Midbrain (tissue), 1 donor: ENCODE data around the gene OSBPL10.

Experiments
- DNase-seq: peaks from one replicate; lab custom pipeline; 2025; lab: John Stamatoyannopoulos, UW

Gene OSBPL10

DNA sequence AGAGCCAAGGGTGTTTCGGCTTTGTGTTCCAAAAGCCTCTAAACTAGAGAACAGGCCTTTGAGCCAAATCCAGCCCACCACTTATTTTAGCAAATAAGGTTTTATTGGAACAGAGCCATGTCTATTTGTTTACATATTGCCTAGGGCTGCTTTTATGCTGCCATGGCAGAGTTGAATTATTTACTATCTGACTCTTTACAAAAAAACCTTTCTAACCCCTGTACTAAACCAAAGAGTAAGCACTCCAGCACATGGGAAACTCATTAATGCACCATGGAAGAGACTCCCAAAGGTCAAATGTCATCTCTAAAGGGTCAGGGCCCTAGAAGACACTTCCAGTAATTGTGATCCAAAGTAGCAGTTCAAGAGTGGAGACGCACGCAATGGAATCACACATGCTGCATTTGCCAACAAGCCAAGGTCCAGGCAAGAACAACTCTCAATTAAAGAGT, 22.3 kb downstream of the OSBPL10 start:
- DNase-seq = no peak

GRCh38 chr3:31957106-31957505, 24.0 kb downstream of the OSBPL10 start:
- no peak for DNase-seq

DNA sequence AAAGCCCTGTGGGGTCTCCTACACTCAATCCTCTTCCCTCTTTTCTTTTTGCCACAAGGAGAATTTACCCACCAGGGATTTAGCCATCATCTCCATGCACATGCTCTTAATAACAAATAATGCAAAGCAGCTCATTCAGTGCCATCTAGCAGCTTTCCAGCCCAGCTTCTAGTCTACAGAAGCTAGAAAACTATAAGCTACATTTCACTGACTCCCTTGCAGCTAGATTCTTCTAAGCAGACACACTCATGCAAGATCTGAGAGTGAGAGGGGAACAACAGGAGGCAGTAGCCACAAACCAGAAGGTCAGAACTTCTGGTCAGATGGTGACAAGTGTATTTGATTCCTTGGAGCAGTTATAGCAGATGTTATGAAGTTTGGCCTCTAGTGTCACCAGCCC, 25.5 kb downstream of the OSBPL10 start:
- DNase-seq = no peak

DNA sequence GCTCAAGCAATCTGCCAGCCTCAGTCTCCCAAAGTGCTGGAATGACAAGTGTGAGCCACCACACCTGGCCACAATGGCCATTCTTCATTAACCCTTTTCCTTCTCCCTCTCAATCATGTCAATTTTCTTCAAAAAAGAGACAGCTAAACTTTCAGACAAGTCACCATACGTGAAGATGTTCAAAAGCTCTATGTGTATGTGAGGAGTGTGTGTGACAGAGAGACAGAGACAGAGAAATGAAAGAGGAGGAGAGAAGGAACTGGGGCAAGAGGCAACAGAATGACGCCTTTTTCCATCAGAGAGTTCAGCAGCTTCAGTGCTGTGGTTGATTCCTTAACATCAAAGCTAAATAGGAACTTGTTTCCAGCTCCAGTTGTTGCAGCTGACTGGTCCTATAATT, 27.4 kb downstream of the OSBPL10 start:
- DNase-seq = no peak

DNA sequence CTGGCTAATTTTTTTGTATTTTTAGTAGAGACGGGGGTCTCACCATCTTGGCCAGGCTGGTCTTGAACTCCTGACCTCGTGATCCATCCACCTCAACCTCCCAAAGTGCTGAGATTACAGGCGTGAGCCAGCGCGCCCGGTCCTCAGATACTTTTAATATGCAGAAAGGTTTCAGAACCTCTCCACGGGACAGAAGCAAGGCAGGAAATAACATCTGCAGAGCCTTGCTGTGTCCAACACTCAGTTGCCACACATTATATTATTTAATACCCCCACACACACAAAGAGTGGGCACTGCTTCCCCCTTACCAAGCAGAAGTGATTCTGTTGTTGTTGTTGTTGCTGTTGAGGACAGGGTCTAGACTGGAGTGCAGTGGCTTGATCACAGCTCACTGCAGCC, 28.0 kb downstream of the OSBPL10 start:
- DNase-seq = no peak

- DNase-seq = no peak
These were observed 28.9 kb downstream of the OSBPL10 start for GRCh38 chr3:31952205-31952604.

DNA sequence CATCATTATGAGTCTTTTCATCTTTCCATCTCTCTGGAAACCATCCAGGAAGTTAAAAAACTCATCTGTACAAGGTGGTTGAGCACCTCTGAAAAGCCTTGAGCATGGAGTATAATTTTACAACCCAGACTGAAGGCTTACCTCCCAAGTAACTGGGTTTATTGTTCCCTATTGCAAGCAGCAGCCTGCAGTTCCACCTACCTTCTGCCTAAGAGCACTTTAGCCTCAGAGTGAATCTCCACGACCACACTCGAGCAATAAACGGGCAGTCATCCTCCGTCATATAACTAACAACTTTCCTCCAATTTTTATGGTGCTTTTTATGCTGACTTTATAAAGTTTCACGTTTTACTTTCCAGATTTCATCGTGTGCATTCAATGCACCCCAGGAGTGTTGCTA, 32.8 kb downstream of the OSBPL10 start:
- DNase-seq = no peak

DNA sequence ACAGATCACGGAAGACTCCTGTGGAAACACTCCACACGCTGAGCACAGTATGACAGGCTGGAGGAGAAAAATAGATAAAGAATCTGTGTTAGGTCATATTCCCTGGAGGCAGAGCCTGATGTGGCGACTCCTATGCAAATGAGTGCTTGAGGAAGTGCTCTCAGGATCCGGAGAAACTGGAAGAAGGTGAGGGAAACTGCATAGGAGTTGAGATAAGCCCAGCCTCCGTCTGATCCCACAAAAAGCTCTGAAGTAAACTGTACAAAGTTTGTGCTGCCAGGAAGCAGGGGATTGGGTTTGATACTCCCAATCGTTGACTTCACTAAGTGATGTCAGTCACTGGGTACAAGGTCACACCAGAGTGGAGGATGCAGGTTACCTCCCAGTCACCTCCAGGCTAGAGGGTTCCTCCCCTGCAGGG, 33.4 kb downstream of the OSBPL10 start:
- no peak for DNase-seq

GRCh38 chr3:31947162-31947561, 33.9 kb downstream of the OSBPL10 start:
- no peak for DNase-seq

- no peak for DNase-seq
These were observed 34.5 kb downstream of the OSBPL10 start for GRCh38 chr3:31946484-31947081.

- DNase-seq = no peak
These were observed 35.4 kb downstream of the OSBPL10 start for GRCh38 chr3:31945738-31946052.

DNA sequence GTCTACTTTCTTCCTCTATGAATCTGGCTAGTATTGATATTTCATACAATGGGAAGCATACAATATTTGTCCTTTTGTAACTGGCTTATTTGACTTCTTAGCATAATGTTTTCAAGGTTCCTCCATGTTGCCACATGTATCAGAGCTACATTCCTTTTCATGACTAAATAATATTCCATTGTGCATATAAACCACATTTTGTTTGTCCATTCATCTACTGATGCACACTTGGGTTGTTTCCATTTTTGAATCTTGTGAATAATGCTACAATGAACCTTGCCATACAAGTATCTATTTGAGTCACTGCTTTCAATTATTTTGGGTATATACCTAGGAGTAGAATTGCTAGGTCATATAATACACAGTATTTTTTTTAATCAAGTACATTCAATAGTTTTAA, 38.0 kb downstream of the OSBPL10 start:
- no peak for DNase-seq

DNA sequence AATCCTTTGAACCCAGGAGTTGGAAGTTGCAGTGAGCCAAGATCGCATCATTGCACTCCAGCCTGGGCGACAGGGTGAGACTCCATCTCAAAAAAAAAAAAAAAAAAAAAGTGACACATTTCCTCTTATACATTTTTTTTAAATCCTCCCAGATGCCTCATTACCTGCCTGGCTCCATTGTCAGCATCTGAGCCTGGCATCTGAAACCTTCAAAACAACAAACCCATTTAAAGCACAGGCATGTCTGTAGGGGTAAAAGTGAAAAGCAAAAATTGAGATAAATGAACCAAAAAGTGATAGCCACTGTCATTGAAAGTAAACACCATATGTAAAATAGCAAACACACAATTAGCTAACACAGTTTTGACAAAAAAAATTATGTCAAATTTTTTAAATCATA, 38.6 kb downstream of the OSBPL10 start:
- DNase-seq = no peak

DNA sequence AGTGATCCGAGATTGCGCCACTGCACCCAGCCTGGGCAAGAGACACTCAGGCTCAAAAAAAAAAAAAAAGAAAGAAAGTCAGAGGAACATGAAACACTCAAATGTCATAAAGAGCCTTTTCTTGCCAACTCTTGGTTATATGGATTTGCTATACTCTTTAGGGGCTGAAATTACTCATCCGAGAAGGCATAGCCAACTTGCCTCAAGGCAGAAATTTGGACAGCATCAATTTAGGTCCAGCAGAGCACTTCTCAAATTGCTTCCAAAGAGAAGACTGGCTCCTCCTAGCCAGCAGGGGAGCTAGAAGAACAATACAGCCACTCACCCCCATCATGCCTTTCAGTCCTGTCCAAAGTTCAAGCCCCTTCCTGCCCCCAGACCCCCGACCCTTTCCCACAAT, 43.8 kb downstream of the OSBPL10 start:
- no peak for DNase-seq

DNA sequence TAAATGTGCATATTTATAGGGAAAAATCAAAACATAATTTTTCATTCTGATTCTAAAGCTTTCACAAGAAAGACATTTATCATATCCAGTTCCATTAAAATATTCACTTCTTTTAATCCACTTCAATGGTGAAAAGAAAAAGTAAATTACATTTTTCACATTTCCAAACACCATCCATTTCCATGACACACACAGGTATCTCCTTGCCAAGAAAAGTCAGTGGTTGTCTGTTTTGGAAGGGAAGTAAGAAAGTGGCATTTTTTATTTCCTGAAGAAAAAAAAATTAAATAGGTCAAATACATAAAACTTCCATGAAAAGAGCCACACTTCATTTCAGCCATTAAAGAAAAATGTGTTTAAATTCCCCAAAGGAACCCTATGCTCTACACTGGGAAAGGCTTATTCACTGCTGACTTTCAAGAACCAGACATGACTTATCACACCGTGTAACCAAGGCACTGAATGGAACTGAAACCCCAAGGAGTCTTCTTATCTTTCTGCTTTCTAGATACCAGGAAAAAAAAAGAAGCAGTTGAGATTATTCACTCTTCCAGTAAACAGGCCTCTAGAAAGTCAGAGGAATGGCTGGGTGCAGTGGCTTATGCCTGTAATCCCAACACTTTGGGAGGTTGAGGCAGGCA, 44.5 kb downstream of the OSBPL10 start:
- DNase-seq = no peak

GRCh38 chr3:31934866-31935265, 46.2 kb downstream of the OSBPL10 start:
- no peak for DNase-seq

- DNase-seq = no peak
These were observed 47.0 kb downstream of the OSBPL10 start for GRCh38 chr3:31934018-31934417.

DNA sequence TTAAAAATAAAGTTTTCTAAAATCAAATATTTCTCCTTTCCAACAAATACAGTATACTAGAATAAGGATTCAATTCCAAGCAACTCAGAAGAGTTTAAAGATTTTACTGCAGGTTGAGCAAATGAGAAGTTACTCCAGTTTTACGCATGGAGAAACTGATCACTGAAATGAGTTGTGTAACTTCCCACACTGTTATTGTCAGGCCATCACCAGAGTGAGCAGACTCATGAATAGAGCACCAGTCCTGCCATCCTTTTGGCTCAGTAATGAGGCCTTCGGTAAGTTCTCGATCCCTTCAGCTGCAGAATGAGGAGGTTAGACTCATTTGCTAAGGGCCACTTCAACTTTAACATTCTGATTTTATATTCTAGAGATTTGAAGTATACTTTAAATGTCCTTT, 48.1 kb downstream of the OSBPL10 start:
- no peak for DNase-seq

GRCh38 chr3:31929826-31930502, 51.1 kb downstream of the OSBPL10 start:
- DNase-seq = no peak

DNA sequence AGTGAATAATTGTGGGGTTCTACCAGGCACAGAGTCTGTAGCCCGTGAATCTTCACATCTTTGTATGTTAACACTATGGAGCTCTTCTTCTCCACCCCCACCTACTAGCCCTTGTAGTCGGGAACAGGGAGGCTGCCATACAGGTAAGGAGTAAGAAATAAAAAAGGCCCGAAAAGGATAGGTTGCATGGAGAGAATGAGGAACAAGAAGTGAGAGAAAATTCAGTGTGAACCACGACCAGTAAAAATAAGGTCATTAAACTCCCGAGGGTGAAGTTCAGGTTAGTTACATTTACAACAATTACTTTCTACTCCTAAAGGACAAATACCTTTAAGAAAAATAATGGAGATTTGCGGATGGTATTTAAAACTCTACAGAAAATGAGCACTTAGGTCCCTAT, 53.3 kb downstream of the OSBPL10 start:
- no peak for DNase-seq

DNA sequence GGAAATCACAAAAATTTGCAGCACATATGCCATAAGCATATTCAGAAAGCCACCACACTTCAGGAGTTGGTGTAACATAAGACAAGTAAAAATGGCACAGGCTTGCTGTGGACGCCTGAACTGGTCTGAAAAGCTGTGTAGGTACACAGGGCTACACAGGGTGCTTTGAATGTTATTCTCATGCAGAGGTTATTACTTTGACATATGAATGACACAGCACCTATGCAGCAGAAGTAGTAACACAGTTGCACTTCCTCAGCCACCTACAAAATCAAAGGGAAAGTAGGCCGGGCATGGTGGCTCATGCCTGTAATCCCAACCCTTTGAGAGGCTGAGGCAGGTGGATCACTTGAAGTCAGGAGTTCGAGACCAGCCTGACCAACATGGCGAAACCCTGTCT, 54.5 kb downstream of the OSBPL10 start:
- no peak for DNase-seq

DNA sequence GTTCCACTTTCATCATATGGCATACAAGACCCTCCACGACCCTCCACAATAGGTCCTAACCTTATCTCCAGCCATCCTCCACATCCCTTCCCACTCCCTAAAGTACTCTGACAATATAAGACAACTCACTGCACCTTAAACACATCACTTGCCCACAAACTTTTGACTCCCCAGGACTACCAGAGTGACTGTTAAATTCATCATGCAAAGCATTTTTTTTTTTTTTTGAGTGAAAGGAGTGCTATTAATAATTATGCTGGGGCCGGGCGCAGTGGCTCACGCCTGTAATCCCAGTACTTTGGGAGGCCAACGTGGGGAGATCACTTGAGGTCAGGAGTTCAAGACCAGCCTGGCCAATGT, 55.8 kb downstream of the OSBPL10 start:
- DNase-seq = no peak

GRCh38 chr3:31924610-31925270, 56.3 kb downstream of the OSBPL10 start:
- DNase-seq = no peak
